MM.1S (cell line): ENCODE measurements around the gene GTPBP4.

ENCODE experiments used
- DNase-seq: peaks from one replicate; pipeline ENCODE4 v3.0.0-alpha.2; 2015
- H2AFZ ChIP-seq: fragments of 300-600 bp; sonication (generic); 2 replicates; pipeline ENCODE4 v1.6.0; 2016; ENCODE audit warnings: antibody characterized with exemption, low read length
- H3F3A ChIP-seq: fragments of 300-600 bp; sonication (generic); 2 replicates; pipeline ENCODE4 v1.6.1; 2016; ENCODE audit warnings: mild to moderate bottlenecking, antibody characterized with exemption, low read length, moderate library complexity, mixed read lengths; ENCODE audit not compliant: insufficient read depth
- H3K27ac ChIP-seq: fragments of 300-600 bp; sonication (generic); 2 replicates; pipeline ENCODE4 v1.5.1; 2016; ENCODE audit warnings: mild to moderate bottlenecking, low read length
- H3K27me3 ChIP-seq: fragments of 300-600 bp; sonication (generic); replicated peaks from 2 replicates; pipeline ENCODE4 v1.6.0; 2016; ENCODE audit warnings: low read length; ENCODE audit not compliant: insufficient read depth
- H3K36me3 ChIP-seq: fragments of 300-600 bp; sonication (generic); replicated peaks from 2 replicates; pipeline ENCODE4 v1.6.1; 2016; ENCODE audit warnings: mild to moderate bottlenecking, low read length, mixed read lengths; ENCODE audit not compliant: insufficient read depth
- H3K4me1 ChIP-seq: fragments of 300-600 bp; sonication (generic); 2 replicates; pipeline ENCODE4 v1.6.1; 2016; ENCODE audit warnings: low read length, mixed read lengths
- H3K4me2 ChIP-seq: fragments of 300-600 bp; sonication (generic); 2 replicates; pipeline ENCODE4 v1.6.0; 2016; ENCODE audit warnings: low read depth, low read length
- H3K4me3 ChIP-seq: fragments of 300-600 bp; sonication (generic); 2 replicates; pipeline ENCODE4 v1.5.1; 2016; ENCODE audit warnings: low read length, mixed read lengths
- H3K79me2 ChIP-seq: fragments of 300-600 bp; sonication (generic); 2 replicates; pipeline ENCODE4 v1.6.1; 2016; ENCODE audit warnings: mixed run types, low read length, mixed read lengths
- H3K9ac ChIP-seq: fragments of 300-600 bp; sonication (generic); 2 replicates; pipeline ENCODE4 v1.6.1; 2016; ENCODE audit warnings: low read length, mixed read lengths
- H3K9me2 ChIP-seq: fragments of 300-600 bp; sonication (generic); replicated peaks from 2 replicates; pipeline ENCODE4 v1.6.1; 2016; ENCODE audit warnings: mild to moderate bottlenecking, low read length, mixed read lengths; ENCODE audit not compliant: insufficient read depth
- H3K9me3 ChIP-seq: fragments of 300-600 bp; sonication (generic); replicated peaks from 2 replicates; pipeline ENCODE4 v1.6.1; 2016; ENCODE audit warnings: mild to moderate bottlenecking, low read length, mixed read lengths; ENCODE audit not compliant: insufficient read depth
- H4K20me1 ChIP-seq: fragments of 300-600 bp; sonication (generic); 2 replicates; pipeline ENCODE4 v1.6.1; 2016; ENCODE audit warnings: mild to moderate bottlenecking, low read length, moderate library complexity, mixed read lengths; ENCODE audit not compliant: insufficient read depth
- EZH2 ChIP-seq: fragments of 300-600 bp; sonication (generic); optimal IDR thresholded peaks from 2 replicates; pipeline ENCODE3; 2017; ENCODE audit warnings: low read depth, mild to moderate bottlenecking, antibody characterized with exemption, low read length, mixed read lengths
- EZH2phosphoT487 ChIP-seq: fragments of 300-600 bp; sonication (generic); IDR thresholded peaks from 2 replicates; pipeline ENCODE4 v1.6.1; 2018; ENCODE audit warnings: antibody characterized with exemption, low read length
- TF ChIP-seq, protein P1 (sequence below): fragments of 300-600 bp; sonication (generic); IDR thresholded peaks from 2 replicates; pipeline ENCODE4 v1.5.1; 2016; ENCODE audit warnings: antibody characterized with exemption, low read length, mixed read lengths

GTPBP4 gene

GRCh38 chr10:1044146-1044545 is 55.9 kb downstream of the GTPBP4 start:
- no peak for TF ChIP-seq EZH2
- no peak for TF ChIP-seq EZH2phosphoT487
- TF ChIP-seq, protein P1, sequence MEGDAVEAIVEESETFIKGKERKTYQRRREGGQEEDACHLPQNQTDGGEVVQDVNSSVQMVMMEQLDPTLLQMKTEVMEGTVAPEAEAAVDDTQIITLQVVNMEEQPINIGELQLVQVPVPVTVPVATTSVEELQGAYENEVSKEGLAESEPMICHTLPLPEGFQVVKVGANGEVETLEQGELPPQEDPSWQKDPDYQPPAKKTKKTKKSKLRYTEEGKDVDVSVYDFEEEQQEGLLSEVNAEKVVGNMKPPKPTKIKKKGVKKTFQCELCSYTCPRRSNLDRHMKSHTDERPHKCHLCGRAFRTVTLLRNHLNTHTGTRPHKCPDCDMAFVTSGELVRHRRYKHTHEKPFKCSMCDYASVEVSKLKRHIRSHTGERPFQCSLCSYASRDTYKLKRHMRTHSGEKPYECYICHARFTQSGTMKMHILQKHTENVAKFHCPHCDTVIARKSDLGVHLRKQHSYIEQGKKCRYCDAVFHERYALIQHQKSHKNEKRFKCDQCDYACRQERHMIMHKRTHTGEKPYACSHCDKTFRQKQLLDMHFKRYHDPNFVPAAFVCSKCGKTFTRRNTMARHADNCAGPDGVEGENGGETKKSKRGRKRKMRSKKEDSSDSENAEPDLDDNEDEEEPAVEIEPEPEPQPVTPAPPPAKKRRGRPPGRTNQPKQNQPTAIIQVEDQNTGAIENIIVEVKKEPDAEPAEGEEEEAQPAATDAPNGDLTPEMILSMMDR, result no peak
- peaks cover 19% of the 10 kb centered on the region for H3K36me3 ChIP-seq
- H3K9ac ChIP-seq, result peak overlapping the region; percentile 17; the same call in 1 of the 2 replicates
- peaks cover 54% of the 10 kb centered on the region for H3K79me2 ChIP-seq
- no peaks in the 10 kb centered on the region for H3K9me3 ChIP-seq
- H3F3A ChIP-seq, result peaks cover 22% of the 10 kb centered on the region
- H3K27ac ChIP-seq, result peak overlapping the region; percentile 52
- H4K20me1 ChIP-seq, result no peaks in the 10 kb centered on the region
- H2AFZ ChIP-seq, result no peak overlapping the region
- peak; percentile 20 for DNase-seq
- no peaks in the 10 kb centered on the region for H3K27me3 ChIP-seq
- 0 out of 2 replicates have a peak, but pooled peaks cover 29% of the 10 kb centered on the region for H3K4me1 ChIP-seq
- peak overlapping the region; percentile 16 for H3K4me3 ChIP-seq
- no peaks in the 10 kb centered on the region for H3K9me2 ChIP-seq
- peak overlapping the region; percentile 24 for H3K4me2 ChIP-seq

- Histone ChIP-seq H4K20me1 (no peaks in the 10 kb centered on the region), H3K4me2 (peak overlapping the region; percentile 24), H3K4me3 (peak overlapping the region; percentile 16; the same call in 1 of the 2 replicates), H3K36me3 (peaks cover 14% of the 10 kb centered on the region), H2AFZ (no peak overlapping the region), H3K4me1 (0 out of 2 replicates have a peak, but pooled peaks cover 29% of the 10 kb centered on the region), H3K79me2 (peaks cover 54% of the 10 kb centered on the region), H3K27ac (peak overlapping the region; percentile 52; the same call in 1 of the 2 replicates), H3K9me3 (no peaks in the 10 kb centered on the region), H3F3A (peaks cover 28% of the 10 kb centered on the region), H3K9ac (no peak overlapping the region), H3K9me2 (no peaks in the 10 kb centered on the region), H3K27me3 (no peaks in the 10 kb centered on the region)
- TF ChIP-seq EZH2phosphoT487, result no peak
- no peak for TF ChIP-seq EZH2
- TF ChIP-seq, protein P1, result no peak
- DNase-seq, result no peak
Observed at GRCh38 chr10:1044964-1045363, 56.7 kb downstream of the GTPBP4 start.

- Histone ChIP-seq H3K4me1 (0 out of 2 replicates have a peak, but pooled peaks cover 29% of the 10 kb centered on the region), H3K9ac (no peak overlapping the region), H3K79me2 (peaks cover 54% of the 10 kb centered on the region)
Observed at GRCh38 chr10:1045415-1045814, 57.2 kb downstream of the GTPBP4 start.

More at GRCh38 chr10:1045415-1045814, 57.2 kb downstream of the GTPBP4 start:
- Histone ChIP-seq H3K4me2 (peak overlapping the region; percentile 24; the same call in 1 of the 2 replicates), H3K27me3 (no peaks in the 10 kb centered on the region), H3F3A (peaks cover 32% of the 10 kb centered on the region), H3K27ac (no peak overlapping the region; the same call in 1 of the 2 replicates), H4K20me1 (no peaks in the 10 kb centered on the region), H3K4me3 (no peak overlapping the region), H3K36me3 (peaks cover 9% of the 10 kb centered on the region; the same call in 1 of the 2 replicates), H2AFZ (no peak overlapping the region), H3K9me2 (no peaks in the 10 kb centered on the region), H3K9me3 (no peaks in the 10 kb centered on the region)
- TF ChIP-seq EZH2 (no peak), EZH2phosphoT487 (no peak)
- TF ChIP-seq, protein P1, result no peak
- no peak for DNase-seq
